ENCODE data around the gene CFAP97D2.
"Not testable (repeated sequence)": the region's sequence is repeated elsewhere in the genome, so short reads cannot be mapped to it uniquely, and the experiment has no call there.

The CFAP97D2 gene

GRCh38 chr13:114234645-114235421 lies 55.8 kb downstream of the CFAP97D2 start, which contains the start of gene CDC16:
TSS of gene CDC16 (plus strand) at chr13:114234897. CDS start at chr13:114235085, 188 bp downstream.
- peak; percentile 80 to 93 (median 85) for DNase-seq (ENCODE audit: low read depth in 3 of 3)

- no peak for DNase-seq (ENCODE audit: low read depth in 3 of 3)
Measured at GRCh38 chr13:114235697-114236096, 56.6 kb downstream of the CFAP97D2 start.

- no peak for DNase-seq (ENCODE audit: low read depth in 3 of 3)
Measured at GRCh38 chr13:114236227-114236626, 57.2 kb downstream of the CFAP97D2 start.

- DNase-seq (ENCODE audit: low read depth in 3 of 3), result no peak
Measured at GRCh38 chr13:114237415-114238112, 58.5 kb downstream of the CFAP97D2 start.

GRCh38 chr13:114241918-114242317 lies 62.9 kb downstream of the CFAP97D2 start:
- DNase-seq (ENCODE audit: low read depth in 3 of 3), result no peak

- no peak for DNase-seq (ENCODE audit: low read depth in 3 of 3)
Measured at GRCh38 chr13:114243971-114244370, 64.9 kb downstream of the CFAP97D2 start.

GRCh38 chr13:114244637-114245036 lies 65.6 kb downstream of the CFAP97D2 start:
- no peak for DNase-seq (ENCODE audit: low read depth in 3 of 3)

GRCh38 chr13:114248011-114248410 lies 69.0 kb downstream of the CFAP97D2 start:
- no peak for DNase-seq (ENCODE audit: low read depth in 3 of 3)

GRCh38 chr13:114249077-114249476 lies 70.0 kb downstream of the CFAP97D2 start:
- no peak for DNase-seq (ENCODE audit: low read depth in 3 of 3)

GRCh38 chr13:114251639-114252440 lies 72.8 kb downstream of the CFAP97D2 start:
- DNase-seq (ENCODE audit: low read depth in 3 of 3), result not testable (repeated sequence)

- DNase-seq (ENCODE audit: low read depth in 3 of 3), result no peak
Measured at GRCh38 chr13:114256547-114256946, 77.5 kb downstream of the CFAP97D2 start.

- no peak for DNase-seq (ENCODE audit: low read depth in 3 of 3)
Measured at GRCh38 chr13:114257014-114257413, 78.0 kb downstream of the CFAP97D2 start.

GRCh38 chr13:114258589-114258988 lies 79.5 kb downstream of the CFAP97D2 start:
- DNase-seq (ENCODE audit: low read depth in 3 of 3), result no peak

GRCh38 chr13:114259374-114259773 lies 80.3 kb downstream of the CFAP97D2 start:
- no peak for DNase-seq (ENCODE audit: low read depth in 3 of 3)

- no peak for DNase-seq (ENCODE audit: low read depth in 3 of 3)
Measured at GRCh38 chr13:114259974-114260373, 80.9 kb downstream of the CFAP97D2 start.

GRCh38 chr13:114260814-114261213 lies 81.8 kb downstream of the CFAP97D2 start:
- DNase-seq (ENCODE audit: low read depth in 3 of 3), result no peak

GRCh38 chr13:114261328-114261965 lies 82.4 kb downstream of the CFAP97D2 start:
- no peak for DNase-seq (ENCODE audit: low read depth in 3 of 3)

GRCh38 chr13:114263578-114263977 lies 84.5 kb downstream of the CFAP97D2 start:
- DNase-seq (ENCODE audit: low read depth in 3 of 3), result no peak

- DNase-seq (ENCODE audit: low read depth in 3 of 3), result not testable (repeated sequence)
Measured at GRCh38 chr13:114264313-114264712, 85.3 kb downstream of the CFAP97D2 start.

- DNase-seq (ENCODE audit: low read depth in 3 of 3), result no peak
Measured at GRCh38 chr13:114264886-114265611, 86.0 kb downstream of the CFAP97D2 start.

GRCh38 chr13:114266241-114266640 lies 87.2 kb downstream of the CFAP97D2 start:
- no peak for DNase-seq (ENCODE audit: low read depth in 3 of 3)

Data from stimulated activated CD4-positive, alpha-beta T cell treated with anti-CD3 and anti-CD28 coated beads, TNF-alpha, amount 100 ng/mL, for 24 hours (primary cell).